GM18517 (cell line): ENCODE results near the gene TSC1.
"Not testable (repeated sequence)": the region's sequence is repeated elsewhere in the genome, so short reads cannot be mapped to it uniquely, and the experiment has no call there.

ENCODE experiments used
- ATAC-seq: cut with Tn5 transposase; IDR thresholded peaks from one replicate; pipeline ENCODE4 v1.9.1; 2021; ENCODE audit warnings: mild to moderate bottlenecking, moderate library complexity; ENCODE audit not compliant: unreplicated experiment

Gene TSC1

GRCh38 chr9:132944294-132945185, at the start of gene TSC1:
TSC1 (minus strand) TSS chr9:132944616; CDS start chr9:132928872, 15,744 bp downstream.
- peak; percentile 51 for ATAC-seq

DNA sequence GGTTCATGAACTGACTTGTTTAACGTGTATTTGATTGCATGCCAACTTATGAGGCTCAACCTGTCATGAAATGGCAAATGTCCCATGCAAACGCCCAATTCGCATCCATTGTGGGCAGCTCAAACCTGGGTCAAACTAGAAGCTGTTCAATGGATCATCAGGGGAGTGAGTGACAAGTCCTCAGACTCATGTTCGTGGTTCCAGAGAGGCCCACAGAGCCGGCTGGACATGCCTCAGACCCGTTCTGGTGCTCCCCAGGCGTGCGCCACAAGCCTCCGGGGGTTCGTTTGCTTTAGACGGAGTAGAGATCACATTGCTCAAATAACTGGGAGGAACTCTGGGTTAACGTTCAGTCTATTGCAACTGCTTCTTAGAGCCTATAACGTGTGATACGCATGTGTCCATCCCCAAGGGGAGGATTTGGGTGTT, 49.1 kb upstream of the TSC1 start:
- ATAC-seq = no peak

- no peak for ATAC-seq
Measured at GRCh38 chr9:132991351-132992300, 47.2 kb upstream of the TSC1 start.

GRCh38 chr9:132990781-132991180, 46.4 kb upstream of the TSC1 start:
- ATAC-seq = no peak

- not testable (repeated sequence) for ATAC-seq
Measured at GRCh38 chr9:132989998-132990557, 45.7 kb upstream of the TSC1 start.

DNA sequence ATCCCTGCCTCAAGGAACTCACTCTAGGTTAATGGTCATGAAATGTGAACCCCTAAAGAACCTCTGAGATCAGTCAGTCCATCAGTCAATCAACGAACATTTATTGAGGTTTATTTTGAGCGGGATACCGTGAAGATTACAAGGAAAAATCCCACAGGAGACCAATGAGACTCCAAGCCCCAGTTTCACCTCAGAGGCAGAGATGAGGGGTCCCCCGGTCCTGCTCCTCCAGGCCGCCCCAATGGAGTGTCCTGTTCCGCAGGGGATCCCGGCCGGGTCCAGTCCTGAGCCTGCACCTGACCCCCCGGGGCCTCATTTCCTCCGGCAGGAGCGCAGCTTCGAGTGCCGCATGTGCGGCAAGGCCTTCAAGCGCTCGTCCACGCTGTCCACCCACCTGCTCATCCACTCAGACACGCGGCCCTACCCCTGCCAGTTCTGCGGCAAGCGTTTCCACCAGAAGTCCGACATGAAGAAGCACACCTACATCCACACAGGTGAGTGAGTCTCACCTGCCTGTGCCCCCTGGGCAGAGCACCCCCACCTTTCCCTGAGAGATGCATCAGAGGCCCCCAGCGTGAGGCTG, 45.1 kb upstream of the TSC1 start:
- ATAC-seq = no peak

DNA sequence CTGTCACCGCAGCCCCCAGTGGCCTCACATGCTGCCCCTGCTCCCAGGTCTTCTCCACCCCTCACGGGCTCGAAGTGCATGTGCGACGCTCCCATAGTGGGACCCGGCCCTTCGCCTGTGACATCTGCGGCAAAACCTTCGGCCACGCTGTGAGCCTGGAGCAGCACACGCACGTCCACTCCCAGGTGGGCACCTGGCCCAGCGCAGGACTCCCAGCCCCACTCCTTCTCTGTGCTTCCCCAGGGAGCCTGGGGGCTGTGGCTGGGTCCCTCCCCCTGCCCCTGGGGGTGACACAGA, 44.5 kb upstream of the TSC1 start:
- ATAC-seq = no peak

DNA sequence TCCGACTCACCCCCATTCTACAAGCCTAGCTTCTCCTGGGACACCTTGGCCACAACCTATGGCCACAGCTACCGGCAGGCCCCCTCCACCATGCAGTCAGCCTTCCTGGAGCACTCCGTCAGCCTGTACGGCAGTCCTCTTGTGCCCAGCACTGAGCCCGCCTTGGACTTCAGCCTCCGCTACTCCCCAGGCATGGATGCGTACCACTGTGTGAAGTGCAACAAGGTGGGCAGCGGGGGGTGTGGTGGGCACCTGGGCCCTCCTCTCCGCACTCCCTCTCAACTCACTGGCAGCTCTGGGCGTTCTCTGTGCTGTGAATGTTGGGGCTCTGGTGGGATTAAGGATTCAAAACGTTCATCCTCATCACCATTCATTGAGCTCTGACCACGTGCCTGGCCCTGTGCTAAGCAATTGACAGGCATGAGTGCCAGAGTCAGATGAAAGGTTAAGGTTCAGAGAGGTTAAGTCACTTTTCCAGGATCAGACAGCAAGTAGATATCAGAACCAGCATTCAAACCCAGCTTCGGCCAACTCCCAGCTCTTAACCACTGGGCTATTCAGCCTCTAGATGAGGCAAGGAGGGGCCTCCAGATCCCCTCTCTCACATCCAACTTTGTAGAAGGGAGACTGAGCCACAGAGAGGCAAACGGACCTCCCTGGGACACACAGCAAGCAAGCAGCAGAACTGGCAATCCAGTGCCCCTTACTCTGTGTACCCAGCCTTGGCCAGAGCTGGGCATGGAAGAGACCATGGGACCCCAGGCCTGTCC, 44.0 kb upstream of the TSC1 start:
- ATAC-seq = no peak

- ATAC-seq = no peak
Measured at GRCh38 chr9:132986640-132987620, 42.5 kb upstream of the TSC1 start.

- ATAC-seq = no peak
Measured at GRCh38 chr9:132986114-132986513, 41.7 kb upstream of the TSC1 start.

DNA sequence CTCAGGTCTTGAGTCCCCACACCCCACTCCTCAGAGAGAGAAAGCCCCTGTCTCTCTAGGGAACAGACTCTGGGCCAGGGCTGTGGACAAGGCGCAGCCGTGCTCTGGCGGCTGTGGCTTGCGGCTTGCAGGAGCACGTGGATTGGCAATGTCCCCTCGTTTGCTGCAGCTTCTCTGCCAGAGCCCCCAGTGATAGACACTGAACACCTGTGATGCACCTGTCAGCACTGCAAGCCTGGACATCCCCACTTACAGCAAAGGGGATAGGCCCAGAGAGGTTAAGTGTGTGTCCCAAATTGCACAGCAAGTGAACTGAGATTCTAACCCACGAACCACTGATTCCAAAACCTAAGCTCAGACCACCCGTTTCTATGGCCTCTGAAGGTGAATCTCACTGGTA, 41.1 kb upstream of the TSC1 start:
- no peak for ATAC-seq

DNA sequence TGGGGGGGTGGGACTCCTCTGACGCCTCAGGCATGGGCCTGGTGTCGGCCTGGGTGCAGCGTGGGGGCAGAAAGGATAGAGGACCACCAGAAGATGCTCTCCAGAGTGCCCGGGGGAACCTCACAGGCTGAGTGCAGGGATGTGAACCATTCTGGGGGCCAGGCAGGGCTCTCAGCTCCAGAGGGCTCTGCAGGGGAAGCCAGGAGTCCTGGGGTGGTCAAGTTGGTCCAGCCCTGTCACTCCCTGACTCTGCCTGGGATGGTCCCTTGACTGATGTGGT, 40.6 kb upstream of the TSC1 start:
- no peak for ATAC-seq

GRCh38 chr9:132984202-132985070, 40.0 kb upstream of the TSC1 start:
- no peak for ATAC-seq

DNA sequence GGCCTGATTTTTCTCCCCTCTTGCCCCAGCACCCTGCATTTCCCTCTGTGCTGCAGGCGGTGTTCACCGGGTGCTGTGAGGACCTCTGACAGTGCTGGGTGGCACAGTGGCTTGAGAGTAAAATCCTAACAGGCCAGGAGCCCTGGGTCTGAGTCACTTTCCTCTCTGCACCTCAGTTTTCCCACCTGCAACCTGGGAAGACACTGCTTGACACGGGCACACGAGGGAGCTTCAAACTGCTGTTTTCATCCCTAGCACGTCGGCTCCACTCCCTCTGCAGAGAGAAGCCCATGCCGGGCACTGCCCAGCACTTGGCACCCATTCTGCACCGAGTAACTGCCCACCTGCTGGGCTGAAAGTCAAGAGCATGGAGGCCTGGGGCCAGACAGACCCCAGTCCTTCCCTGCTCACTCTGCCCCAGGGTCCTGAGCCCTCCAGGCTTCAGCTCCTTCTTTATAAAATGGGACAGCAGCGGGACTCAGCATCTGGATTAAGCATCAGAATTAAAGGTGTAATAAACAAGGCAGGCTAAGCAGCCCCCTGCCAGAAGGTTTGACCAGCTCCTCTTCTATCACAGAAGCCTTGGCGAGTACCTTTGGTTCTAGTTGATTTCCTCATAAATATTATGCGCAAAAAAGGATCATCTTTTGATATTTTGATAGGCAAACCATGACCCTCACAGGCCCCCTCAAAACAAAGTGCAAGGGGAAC, 39.2 kb upstream of the TSC1 start:
- no peak for ATAC-seq

DNA sequence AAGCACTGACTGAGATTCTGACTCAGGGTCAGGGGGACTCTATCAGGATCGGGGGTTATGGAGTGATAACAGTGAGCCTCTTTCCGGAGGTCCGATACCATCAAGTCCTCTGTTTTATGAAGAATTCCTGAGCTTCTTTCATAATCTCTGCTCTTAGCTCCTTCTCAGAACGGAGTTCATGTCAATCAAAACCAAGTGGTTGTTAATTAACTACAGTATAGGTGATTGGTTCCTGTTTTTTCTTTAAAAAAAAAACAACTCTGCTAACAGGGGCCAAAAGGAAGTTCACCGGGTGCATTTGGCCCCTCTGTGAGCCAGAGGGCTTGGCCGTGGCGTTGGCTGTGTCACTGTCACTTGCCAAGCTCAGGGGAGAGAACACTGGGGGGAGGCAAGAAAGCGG, 38.0 kb upstream of the TSC1 start:
- ATAC-seq = no peak

- no peak for ATAC-seq
Measured at GRCh38 chr9:132980157-132980556, 35.7 kb upstream of the TSC1 start.

DNA sequence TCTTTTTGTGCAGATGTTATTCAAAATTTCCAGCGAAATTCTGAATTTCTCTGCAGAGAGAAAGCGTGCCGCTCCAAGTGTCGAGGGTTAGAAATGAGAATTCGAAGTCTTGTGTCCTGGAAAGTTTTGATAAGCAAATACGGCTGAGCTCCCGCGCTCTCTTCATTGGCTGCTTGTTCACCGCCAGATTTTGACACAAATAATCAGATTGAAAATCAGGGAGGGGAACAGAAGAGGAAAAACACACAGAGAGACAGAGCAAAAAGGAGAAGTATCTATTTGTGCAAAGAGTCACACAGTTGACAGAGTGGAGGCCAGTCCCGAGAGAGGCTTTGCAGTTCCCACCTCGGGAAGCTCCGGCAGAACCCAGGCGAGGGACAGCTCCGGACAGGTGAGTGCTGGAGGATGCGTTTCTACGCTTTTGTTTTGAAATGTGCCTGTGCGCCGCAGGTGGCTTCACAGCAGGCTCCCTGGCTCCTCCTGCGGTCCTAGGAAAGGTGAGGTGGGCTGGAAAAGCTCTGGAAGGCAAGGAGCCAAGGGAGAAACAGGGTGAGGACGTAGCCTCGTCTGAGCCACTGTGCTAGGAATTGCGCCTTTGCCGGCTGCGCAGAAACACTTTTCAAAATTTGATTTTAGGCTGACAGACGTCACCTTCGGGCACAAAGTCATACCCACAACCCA, 34.2 kb upstream of the TSC1 start, which contains the start of gene GFI1B:
Gene GFI1B (plus strand): TSS at position 244 of the 681 bp plus-strand sequence. CDS start 7,985 bp downstream, outside the sequence.
- ATAC-seq = no peak
